Measurements from ENCODE around the gene SARS1. TPM values are rescaled to one million over a fixed set of nuclear protein-coding genes. Genes with fewer than 3 reads are reported as not detected.

Gene SARS1
- total and polyA plus RNA-seq, 2 of the 13 experiments (the other 11 are each of a cell fraction or from before 2014, with no cell fraction given) = 103 to 134 TPM

DNA sequence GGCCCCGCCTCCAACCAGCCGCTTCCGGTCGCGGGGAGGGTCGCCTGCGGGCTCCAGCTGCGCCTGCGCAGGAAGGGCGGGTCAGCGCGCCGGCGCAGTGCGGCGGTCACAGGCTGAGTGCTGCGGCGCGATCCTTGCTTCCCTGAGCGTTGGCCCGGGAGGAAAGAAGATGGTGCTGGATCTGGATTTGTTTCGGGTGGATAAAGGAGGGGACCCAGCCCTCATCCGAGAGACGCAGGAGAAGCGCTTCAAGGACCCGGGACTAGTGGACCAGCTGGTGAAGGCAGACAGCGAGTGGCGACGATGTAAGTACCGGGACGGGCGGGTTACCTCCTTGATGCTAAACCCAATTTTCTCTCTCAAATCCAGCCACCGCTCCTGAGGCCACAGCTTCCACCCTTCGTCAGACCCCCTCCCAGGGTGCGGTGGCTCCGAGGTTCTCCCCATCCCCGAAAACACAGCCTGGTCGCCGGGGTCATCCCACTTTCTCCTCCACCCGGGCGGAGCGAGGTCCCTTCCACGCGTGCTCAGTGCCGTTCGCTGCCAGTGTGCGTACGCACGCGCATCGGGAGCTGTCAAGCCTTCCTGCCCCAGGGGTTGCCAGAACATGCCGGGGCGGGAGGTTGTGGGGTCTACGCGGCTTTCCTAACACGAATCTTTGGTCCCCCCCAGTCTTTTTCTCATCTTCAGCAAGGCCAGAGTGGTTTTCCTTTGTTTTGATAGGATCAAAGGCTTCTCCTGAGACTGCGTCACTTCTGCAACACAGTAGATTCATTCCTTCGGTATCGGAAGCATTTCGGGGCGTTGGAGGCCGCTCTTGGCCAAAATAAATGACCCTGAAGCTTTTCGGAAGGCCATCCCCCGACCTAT is at the start of gene SARS1 (continued):
- TF ChIP-seq, protein P1, sequence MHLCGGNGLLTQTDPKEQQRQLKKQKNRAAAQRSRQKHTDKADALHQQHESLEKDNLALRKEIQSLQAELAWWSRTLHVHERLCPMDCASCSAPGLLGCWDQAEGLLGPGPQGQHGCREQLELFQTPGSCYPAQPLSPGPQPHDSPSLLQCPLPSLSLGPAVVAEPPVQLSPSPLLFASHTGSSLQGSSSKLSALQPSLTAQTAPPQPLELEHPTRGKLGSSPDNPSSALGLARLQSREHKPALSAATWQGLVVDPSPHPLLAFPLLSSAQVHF (CRISPR knock-in tag; IDR thresholded peaks at IDR 0.05) = no peak
- TF ChIP-seq GMEB2 (CRISPR knock-in tag; IDR thresholded peaks at IDR 0.05; ENCODE audit: low read depth) (no peak), ZBTB38 (CRISPR knock-in tag; IDR thresholded peaks at IDR 0.05) (peak; percentile 73; the same call in 1 of the 2 replicates), ZNF605 (CRISPR knock-in tag; IDR thresholded peaks at IDR 0.05) (no peak), ARNT (IDR thresholded peaks at IDR 0.05) (no peak), KIAA2018 (CRISPR knock-in tag; IDR thresholded peaks at IDR 0.05; ENCODE audit: borderline replicate concordance) (no peak), NCOA2 (CRISPR knock-in tag; IDR thresholded peaks at IDR 0.05) (no peak), ZNF558 (CRISPR knock-in tag; IDR thresholded peaks at IDR 0.05; ENCODE audit: borderline replicate concordance) (no peak)
- TF ChIP-seq, protein P2, sequence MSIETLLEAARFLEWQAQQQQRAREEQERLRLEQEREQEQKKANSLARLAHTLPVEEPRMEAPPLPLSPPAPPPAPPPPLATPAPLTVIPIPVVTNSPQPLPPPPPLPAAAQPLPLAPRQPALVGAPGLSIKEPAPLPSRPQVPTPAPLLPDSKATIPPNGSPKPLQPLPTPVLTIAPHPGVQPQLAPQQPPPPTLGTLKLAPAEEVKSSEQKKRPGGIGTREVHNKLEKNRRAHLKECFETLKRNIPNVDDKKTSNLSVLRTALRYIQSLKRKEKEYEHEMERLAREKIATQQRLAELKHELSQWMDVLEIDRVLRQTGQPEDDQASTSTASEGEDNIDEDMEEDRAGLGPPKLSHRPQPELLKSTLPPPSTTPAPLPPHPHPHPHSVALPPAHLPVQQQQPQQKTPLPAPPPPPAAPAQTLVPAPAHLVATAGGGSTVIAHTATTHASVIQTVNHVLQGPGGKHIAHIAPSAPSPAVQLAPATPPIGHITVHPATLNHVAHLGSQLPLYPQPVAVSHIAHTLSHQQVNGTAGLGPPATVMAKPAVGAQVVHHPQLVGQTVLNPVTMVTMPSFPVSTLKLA (IDR thresholded peaks at IDR 0.05) = no peak
- TF ChIP-seq, protein P3, sequence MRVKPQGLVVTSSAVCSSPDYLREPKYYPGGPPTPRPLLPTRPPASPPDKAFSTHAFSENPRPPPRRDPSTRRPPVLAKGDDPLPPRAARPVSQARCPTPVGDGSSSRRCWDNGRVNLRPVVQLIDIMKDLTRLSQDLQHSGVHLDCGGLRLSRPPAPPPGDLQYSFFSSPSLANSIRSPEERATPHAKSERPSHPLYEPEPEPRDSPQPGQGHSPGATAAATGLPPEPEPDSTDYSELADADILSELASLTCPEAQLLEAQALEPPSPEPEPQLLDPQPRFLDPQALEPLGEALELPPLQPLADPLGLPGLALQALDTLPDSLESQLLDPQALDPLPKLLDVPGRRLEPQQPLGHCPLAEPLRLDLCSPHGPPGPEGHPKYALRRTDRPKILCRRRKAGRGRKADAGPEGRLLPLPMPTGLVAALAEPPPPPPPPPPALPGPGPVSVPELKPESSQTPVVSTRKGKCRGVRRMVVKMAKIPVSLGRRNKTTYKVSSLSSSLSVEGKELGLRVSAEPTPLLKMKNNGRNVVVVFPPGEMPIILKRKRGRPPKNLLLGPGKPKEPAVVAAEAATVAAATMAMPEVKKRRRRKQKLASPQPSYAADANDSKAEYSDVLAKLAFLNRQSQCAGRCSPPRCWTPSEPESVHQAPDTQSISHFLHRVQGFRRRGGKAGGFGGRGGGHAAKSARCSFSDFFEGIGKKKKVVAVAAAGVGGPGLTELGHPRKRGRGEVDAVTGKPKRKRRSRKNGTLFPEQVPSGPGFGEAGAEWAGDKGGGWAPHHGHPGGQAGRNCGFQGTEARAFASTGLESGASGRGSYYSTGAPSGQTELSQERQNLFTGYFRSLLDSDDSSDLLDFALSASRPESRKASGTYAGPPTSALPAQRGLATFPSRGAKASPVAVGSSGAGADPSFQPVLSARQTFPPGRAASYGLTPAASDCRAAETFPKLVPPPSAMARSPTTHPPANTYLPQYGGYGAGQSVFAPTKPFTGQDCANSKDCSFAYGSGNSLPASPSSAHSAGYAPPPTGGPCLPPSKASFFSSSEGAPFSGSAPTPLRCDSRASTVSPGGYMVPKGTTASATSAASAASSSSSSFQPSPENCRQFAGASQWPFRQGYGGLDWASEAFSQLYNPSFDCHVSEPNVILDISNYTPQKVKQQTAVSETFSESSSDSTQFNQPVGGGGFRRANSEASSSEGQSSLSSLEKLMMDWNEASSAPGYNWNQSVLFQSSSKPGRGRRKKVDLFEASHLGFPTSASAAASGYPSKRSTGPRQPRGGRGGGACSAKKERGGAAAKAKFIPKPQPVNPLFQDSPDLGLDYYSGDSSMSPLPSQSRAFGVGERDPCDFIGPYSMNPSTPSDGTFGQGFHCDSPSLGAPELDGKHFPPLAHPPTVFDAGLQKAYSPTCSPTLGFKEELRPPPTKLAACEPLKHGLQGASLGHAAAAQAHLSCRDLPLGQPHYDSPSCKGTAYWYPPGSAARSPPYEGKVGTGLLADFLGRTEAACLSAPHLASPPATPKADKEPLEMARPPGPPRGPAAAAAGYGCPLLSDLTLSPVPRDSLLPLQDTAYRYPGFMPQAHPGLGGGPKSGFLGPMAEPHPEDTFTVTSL (CRISPR knock-in tag; IDR thresholded peaks at IDR 0.05; ENCODE audit: borderline replicate concordance) = no peak

Measured in HepG2 (cell line).